Colon (tissue), 2 donors: ENCODE results near the gene ZNF660.
"Not testable (repeated sequence)": the region's sequence is repeated elsewhere in the genome, so short reads cannot be mapped to it uniquely, and the experiment has no call there.

Experiments used
- FAIRE-seq: peaks from 2 replicates; lab custom pipeline; 2012; peaks lifted over from hg19 to GRCh38; lab: Jason Lieb, UNC
- donor health status: control.
- donor health status: control.

ZNF660 gene

DNA sequence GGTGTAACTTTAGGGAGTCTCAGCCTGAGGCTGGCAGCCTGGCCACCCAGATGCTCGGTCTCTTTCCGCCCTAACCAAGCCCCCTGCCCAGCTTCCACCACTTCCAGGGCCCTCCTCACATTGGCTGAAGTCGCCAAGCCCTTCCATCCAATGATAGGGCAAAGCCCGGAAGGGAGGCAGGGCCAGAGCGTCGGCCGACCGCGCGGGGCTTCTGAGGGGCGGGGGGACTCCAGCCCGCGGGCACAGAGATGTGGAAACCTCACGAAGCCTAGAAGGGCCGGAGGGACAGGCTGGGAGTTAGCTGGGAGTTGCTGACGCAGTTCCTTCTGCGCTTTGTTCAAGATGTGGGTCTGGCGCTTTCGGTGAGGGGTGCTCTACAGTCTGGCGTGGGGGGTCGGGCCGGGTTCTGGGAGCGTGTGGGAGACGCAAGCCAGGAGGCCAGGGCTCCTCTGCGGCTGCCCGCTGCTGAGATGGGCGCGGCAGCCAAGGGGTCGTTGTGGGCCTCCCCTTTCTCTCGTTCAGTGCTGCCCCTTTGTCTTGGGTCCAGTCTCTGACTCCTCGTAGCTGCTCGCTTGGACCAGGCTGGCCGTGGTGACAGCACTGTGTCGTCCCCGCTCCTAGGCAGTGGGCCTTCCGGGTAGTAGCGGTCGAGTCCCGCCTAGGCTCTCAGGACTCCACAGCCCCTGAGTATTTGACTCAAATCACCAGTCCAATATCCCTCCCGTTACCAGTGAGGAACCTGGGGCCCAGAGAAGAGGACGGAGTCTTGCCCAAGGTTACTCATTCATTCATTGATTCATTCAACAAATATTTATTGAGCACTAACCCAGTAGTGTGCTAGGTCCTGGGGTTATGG lies at the start of gene ZNF660:
Gene ZNF660, plus strand, starts transcription at position 319 of the 856 bp plus-strand sequence. CDS start 9,230 bp downstream, outside the sequence.
- FAIRE-seq: no peak

DNA sequence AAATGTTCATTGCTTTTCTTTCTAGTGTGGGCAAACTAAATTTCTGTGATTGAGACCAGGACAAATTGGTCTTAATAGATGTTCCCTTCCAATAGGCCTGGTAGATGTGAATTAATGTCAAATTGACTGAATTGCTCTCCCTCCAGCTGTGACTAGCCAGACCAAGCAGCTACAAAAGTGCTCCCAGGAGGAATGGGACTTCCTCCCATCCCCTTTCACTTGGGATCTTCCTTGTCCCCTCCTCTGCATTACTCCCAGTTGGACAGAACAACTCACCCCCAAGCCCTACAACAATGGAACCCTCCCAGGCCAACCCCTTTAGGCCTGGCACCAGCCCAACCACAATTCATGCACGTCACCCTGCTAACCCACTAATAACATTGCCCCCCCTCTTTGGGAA lies 49.4 kb upstream of the ZNF660 start:
- no peak for FAIRE-seq

DNA sequence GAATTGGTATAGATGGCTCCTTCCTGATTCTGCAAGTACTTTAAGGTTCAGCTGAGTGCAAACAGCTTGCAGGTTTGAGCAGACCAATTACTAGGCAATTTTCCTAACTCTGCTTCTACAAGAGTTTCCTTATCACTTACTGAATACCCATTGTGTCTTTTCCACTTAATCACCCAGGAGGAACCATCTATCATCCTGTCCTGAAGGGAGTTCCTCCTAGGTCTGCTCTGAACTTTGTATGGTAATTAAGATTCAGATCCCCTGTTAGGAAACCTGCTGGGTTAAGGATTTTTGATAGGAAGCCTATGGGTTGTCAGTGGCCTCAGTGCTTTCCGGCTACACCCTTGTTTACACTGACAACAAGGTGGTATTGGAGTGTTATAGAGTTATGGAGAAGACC lies 40.0 kb upstream of the ZNF660 start:
- FAIRE-seq: not testable (repeated sequence)

DNA sequence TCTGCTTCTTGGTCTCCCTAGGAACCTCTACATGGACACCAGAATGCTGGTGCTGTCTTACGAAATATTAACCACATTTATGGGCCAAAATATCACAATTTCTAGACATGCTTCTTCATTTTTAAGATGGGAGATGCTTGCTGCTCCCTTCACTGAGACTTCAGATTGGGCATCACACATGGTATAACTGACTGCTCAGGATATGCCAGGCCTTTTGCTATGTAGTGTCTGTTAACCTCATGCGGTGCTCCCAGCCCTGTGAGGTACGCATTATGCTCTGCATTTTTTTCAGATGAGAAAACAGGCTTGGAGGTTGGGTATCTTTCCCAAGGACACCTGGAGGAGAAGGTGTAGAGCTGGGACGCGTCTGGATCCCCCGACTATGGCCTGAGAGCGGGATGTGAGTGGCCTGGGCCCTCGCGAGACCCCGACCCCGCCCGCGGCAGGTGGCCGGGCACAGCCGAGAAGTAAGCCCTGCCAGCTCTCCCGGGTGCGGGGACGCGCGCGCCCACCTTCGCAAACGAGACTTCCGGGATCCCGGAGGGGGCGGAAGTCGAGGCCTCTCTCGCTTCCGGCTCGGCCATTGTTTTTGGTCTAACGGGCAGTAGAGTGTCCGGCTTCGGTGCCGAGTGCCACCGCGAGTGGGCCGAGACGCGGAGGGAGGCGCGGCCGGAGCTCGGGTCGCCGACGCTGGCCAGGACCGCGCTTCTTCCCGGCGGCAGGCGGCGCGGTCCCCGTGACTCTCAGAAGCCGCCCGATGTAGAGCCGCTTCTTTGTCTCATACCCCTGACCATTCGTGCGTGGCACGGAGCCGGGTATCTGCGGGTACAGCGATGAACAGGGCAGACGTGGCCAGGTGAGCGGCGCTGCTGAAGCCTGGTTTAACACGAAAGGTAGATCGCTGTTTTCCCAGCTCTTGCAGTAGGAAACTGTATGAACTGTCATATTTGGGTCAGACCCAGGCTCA lies 29.9 kb upstream of the ZNF660 start, which contains the start of gene ZKSCAN7:
Gene ZKSCAN7, plus strand, starts transcription at position 568 of the 967 bp plus-strand sequence. CDS start 1,855 bp downstream, outside the sequence.
- FAIRE-seq: no peak

DNA sequence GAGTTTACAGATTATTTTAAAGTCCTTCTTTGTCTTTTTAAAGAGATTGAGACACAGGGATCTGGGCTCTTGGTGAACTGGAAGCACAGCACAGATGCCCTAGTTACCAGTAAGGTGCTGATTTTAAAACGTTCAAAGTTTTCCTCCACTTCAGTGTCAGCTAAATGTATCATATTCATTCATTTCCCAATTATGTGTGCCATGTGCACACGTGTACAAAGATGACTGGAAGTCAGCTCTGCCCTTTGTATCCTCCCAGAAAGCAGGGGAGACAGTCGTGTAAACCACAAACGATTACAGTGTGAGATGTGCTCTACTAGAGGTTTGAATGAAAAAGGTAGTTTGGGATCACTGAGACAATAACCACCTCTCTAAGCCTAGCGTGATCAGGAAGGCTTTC lies 29.0 kb upstream of the ZNF660 start:
- FAIRE-seq: no peak

DNA sequence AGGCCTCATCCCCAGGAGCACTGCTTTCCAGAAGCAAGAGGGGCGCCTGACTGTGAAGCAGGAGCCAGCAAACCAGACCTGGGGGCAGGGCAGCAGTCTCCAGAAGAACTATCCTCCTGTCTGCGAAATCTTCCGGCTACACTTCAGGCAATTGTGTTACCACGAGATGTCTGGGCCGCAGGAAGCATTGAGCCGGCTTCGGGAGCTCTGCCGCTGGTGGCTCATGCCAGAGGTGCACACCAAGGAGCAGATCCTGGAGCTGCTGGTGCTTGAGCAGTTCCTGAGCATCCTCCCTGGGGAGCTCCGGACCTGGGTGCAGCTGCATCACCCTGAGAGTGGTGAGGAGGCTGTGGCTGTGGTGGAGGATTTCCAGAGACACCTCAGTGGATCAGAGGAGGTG lies 27.7 kb upstream of the ZNF660 start:
- FAIRE-seq: no peak

DNA sequence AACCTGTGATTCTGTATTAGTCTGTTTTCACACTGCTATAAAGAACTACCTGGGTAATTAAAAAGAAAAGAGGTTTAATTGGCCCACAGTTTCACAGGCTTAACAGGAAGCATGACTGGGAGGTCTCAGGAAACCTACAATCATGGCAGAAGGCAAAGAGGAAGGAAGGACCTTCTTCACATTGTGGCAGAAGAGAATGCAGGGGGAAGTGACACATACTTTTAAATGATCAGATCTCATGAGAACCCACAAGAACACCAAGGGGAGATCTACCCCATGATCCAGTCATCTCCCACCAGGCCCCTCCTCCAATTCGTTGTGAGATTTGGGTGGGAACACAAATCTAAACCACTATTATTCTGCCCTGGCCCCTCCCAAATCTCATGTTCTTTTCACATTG lies 23.7 kb upstream of the ZNF660 start:
- no peak for FAIRE-seq

DNA sequence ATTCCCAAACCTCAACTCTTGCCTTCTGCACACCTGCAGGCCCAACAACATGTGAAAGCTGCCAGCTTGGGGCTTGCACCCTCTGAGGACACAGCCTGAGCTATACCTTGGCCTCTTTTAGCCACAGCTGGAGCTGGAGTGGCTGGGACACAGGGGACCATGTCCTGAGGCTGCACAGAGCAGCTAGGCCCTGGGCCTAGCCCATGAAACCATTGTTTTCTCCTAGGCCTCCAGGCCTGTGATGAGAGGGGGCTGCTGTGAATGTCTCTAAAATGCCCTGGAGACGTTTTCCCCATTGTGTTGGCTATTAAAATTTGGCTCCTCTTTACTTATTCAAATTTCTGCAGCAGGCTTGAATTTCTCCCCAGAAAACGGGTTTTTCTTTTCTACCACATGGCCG lies 22.6 kb upstream of the ZNF660 start:
- FAIRE-seq: no peak

DNA sequence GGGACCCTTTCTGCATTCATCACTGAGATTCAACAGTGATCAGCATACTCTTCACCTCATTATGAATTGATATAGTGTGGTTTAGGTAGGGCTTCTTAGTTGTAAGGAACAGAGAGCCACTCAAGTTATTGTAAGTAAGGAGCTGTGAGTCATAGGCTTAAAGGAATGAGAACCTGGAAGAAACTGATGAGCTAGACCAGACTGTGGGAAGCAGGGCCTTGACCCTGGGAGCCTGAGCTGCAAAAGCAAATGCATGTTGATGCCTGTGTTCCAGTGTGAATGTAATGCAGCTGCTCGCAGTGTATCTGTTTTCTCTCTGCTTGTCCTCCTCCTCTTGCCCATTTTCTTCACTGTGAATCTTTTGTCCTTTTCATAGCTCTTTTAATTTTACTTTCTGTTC lies 16.2 kb upstream of the ZNF660 start:
- FAIRE-seq: no peak

DNA sequence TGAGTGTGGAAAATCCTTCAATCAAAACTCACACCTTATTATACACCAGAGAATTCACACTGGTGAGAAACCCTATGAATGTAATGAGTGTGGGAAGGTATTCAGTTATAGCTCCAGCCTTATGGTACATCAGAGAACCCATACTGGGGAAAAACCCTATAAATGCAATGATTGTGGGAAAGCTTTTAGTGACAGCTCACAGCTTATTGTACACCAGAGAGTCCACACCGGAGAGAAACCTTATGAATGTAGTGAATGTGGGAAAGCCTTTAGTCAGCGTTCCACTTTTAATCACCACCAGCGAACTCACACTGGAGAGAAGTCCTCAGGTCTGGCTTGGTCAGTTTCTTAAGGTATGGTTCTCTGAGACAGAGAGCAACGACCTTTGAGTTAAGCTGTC lies 13.7 kb upstream of the ZNF660 start:
- no peak for FAIRE-seq

DNA sequence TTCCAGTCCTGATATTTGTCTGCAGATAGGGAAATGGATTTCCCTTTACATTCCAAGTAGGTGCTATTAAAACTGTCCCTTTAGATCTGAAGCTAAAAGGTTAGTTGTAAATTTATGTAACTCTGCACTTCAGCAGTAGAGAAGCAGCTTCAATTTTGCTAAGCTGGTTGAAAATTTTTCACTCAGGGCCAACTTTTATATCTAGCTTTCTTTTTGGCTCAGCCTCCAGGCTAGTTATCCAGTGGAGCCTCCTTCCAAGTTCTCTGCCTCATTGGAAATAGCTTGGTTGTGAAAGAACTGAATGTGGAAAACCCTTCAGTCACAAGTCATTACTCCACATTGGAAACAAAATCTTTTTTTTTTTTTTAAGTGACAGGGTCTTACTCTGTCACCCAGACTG lies 8.2 kb upstream of the ZNF660 start:
- FAIRE-seq: no peak

DNA sequence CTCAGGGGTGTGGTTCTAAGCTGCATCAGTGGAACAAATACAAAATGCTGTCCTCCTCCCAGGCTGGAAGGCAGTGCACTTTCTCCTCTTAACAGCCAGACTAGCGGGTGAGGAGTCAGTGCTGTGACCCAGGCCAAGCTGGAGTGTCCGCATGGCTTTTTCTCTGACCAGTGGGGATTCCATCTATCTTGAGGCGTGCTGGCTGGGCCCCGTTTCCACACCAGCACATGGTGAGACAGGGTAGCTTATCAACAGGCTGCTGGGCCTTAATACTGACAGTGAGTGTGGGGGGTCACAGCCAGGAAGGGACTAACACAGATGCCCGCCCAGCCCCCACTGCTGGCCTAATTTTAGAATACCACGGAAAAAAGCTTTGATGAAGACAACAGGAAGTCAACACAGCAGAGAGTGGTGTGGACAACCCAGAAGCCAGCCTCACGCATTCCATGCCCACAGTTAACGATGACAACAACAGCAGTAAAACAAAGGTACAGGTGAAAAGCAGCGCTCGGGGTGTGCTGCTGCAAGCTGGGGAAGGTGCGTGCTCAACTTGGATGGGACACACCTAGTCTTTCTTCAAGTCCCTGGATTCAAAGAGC lies 7.3 kb upstream of the ZNF660 start:
- not testable (repeated sequence) for FAIRE-seq

DNA sequence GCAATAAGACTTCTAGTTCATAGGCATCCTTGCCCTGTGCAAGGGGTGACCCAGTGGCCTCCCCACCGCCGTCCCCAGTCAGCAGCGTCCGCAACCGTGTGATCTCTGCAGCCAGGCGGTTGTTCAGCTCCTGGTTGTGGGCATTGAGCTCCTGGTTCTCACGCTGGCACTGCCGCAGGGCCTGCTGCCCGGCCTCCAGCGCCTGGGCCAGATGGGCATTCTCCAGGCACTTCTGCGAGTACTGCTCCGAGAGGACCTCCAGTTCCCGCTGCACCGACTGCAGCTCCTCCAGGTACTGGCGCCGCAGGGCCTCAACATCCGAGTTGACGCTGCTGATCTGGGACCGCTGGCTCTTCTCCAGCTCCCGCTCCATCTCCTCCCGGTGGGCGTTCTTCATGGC lies 6.4 kb upstream of the ZNF660 start:
- FAIRE-seq: not testable (repeated sequence)

DNA sequence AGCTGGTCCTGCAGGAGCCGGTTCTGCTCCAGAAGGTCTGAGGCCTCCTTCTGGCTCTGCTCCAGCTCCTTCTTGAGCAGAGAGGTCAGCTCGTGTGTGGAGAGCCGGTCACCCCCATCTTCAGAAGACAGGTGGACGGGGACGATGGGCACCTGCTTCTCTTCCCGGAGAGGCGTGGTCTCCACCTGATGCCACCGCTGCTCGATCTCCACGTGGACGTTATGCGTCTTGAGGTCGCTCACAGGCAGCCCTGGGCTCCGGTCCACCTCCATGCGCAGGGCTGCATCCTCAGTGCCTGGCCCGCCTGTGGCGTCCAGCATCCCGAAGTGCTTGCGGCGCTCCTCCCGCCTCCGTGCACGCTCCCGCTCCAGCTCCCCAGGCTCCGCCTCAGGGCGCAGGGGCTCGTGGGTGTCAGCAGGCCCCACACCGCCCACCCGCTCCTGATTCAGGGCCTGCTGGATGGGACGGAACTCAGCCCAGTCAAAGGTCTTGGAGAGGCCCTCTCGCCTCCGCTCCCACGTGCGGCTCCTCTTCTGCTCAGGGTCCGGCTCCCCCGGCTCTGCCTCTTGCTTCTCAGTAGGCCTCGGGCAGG lies 5.7 kb upstream of the ZNF660 start:
- not testable (repeated sequence) for FAIRE-seq

DNA sequence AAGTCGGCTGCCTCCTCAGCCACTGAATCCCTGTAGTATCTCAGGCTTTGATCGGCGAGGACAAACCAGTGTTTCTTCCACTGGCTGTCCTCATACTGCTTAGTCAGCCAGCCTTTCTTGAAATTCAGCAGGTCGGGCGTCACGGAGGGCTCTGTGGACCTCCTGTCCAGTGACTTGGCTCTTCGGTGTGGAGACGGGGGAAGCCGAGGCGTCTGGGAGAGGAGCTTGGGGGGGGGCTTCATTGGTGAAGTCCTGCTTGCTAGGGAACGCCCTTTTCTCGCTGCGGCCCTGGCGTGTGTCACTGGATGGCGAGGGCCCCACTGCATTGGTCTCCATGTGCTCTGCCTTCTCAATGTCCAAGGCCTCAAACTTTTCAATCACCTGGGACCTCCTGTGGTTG lies 5.0 kb upstream of the ZNF660 start:
- not testable (repeated sequence) for FAIRE-seq

DNA sequence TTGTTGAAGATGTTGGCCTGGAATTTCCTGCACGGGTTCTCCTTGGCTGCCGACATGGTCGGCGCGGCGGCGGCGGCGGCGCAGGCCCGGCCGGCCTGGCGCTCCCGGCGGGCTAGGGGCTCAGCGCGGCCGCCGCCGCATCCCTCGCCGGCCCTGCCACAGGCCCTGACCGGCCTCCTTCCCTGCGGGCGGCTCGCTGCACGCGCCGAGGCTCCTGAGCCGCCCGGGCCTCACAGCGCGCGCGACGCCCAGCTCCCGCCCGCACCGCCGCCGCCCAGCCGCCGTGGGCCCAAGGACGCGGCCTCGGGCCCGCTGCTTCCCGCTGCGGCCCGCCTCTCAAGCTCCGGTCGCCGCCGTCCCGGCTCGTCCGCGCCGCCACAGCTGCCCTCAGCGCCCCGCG lies 3.8 kb upstream of the ZNF660 start:
- FAIRE-seq: not testable (repeated sequence)

DNA sequence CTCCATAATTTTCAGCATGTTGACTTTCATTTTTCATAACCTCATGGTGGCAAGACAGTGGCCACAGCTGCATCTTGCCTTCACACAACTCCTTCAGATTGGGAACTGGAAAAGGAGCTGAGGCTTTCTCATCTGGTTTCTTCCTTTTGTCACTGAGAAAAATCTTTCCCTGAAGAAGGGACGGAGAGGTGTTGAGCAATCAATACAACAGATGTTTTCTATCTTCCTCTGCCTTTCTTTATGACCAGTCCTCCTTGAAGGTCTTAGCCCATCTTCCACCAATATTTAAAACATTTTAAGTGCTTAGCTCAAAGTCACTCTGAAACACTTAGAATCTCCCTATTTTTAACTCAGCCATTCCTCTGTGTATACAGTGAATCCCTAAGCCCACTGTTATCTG lies 11.9 kb downstream of the ZNF660 start:
- no peak for FAIRE-seq

DNA sequence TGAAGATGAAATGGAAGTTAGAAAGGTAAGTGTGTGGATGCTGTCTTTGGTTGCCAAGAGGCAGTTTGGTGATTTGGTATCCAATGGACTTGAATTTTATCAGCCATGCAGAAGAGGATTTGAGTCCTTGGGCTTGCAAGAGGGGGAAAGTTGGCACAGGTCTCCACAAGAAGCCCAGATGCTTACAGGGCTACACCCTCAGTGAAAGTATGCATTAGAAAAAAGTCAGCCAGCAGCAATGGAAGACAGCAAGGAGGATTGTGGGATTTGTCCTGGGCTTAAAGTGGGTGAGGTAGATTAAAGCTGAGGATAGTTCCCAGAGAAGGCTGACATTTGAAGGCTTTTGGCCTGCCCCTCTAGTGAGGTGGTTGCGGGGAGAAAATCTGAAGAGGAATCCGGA lies 17.0 kb downstream of the ZNF660 start:
- no peak for FAIRE-seq

DNA sequence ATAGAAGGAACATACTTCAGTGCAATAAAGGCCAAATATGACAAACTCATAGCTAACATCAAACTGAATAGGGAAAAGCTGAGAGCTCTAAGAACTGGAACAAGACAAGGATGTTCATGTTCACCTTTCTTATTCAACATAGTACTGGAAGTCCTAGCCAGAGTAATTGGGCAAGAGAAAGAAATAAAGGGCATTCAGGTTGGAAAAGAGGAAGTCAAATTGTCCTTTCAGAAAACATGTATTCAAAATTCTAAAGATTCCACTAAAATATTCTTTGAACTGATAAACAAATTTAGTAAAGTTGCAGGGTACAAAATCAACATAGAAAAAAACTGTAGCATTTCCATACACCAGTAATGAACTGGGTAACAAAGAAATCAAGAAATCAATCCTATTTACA lies 27.9 kb downstream of the ZNF660 start:
- no peak for FAIRE-seq

DNA sequence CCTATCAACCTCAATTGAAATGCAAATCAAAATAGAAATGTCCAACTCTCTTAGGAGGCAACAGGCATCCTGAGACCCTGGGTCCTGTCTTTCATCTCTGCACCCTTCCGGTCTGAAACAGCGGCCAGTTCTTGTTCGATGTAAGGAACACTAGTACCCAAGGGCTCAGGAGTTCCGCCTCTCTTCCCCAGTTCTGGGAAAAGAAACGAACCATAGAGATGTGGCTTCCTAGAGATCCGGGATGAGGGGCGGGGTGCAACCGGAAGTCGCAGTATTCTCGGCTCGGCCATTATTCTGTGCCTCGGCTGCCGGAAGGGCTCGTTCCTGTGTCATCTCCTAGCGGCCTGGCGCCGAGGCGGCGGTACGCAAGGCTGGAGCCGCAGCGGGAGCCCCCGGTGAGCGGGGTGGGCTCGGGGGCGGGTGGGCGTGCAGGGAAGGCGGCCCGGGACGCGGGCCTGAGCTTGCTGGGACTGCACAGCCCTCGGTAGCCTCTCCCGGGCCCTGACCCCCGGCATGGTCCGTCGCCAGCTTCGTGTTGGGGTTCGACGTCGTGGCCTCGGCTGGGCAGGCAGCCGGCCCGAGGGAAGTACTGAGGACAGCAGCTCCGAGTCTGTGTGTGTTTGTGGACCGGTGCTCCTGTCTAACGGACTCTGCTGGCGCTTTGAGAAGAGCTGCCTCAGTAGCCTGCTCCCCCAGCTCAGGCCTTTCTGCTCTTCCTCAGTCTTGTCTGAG lies 40.2 kb downstream of the ZNF660 start, which contains the start of gene ZNF197:
Gene ZNF197, plus strand, starts transcription at position 288 of the 732 bp plus-strand sequence. CDS start 4,119 bp downstream, outside the sequence.
- FAIRE-seq: no peak

DNA sequence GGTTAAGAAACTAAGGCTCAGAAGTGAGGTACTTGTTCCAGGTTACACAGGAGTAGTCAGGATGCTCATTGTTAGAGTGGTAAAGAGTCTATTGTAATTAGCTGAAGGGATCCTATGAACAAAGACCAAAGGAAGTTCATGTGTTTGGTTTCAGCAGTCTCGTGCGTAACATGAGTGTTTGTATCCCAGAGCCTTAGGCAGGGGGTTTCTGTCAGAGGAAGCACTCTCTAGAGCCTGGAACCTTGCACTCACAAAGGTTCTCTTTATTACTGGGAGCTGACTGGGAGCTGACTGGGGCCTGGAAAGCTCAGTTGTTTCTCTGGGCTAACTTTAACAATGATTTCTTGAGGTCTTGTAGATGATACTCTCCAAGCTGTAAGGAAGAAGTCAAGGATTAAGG lies 44.0 kb downstream of the ZNF660 start:
- no peak for FAIRE-seq
